NOMO-1 treated with dmso at 0.1 percent for 144 hours (cell line): ENCODE results near the gene BIN2.
"Not testable (repeated sequence)": the region's sequence is repeated elsewhere in the genome, so short reads cannot be mapped to it uniquely, and the experiment has no call there.

Experiments used
- DNase-seq: peaks from one replicate; lab custom pipeline; 2025; ENCODE audit not compliant: unreplicated experiment; lab: John Stamatoyannopoulos, UW

The BIN2 gene

GRCh38 chr12:51346581-51346980 is 22.6 kb upstream of the BIN2 start, which contains the start of gene CELA1:
Gene CELA1, minus strand, starts transcription at chr12:51346679. Its CDS starts 41 bp downstream, at chr12:51346638.
- DNase-seq, result no peak

- no peak for DNase-seq
Measured at GRCh38 chr12:51345681-51346080, 21.7 kb upstream of the BIN2 start.

- DNase-seq, result no peak
Measured at GRCh38 chr12:51343201-51343600, 19.2 kb upstream of the BIN2 start.

DNA sequence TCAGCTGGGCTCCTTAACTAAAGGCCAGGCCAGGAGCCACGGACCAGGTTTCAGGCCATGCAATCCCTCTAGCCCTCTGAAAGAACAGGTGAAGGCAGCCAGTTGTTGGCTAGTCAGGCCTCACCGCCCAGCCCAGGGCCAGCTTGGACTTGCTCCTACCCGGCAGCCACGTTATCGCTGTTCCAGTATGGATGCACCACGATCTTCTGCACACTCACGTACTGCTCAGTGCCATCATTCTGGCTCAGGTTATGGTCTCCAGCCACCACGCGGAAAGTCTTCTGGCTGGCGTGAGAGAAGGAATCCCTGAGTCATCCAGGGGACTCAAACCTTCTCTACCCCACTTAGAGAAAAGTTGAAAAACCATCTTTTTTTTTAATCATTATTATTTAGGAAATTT is 18.4 kb upstream of the BIN2 start:
- no peak for DNase-seq

DNA sequence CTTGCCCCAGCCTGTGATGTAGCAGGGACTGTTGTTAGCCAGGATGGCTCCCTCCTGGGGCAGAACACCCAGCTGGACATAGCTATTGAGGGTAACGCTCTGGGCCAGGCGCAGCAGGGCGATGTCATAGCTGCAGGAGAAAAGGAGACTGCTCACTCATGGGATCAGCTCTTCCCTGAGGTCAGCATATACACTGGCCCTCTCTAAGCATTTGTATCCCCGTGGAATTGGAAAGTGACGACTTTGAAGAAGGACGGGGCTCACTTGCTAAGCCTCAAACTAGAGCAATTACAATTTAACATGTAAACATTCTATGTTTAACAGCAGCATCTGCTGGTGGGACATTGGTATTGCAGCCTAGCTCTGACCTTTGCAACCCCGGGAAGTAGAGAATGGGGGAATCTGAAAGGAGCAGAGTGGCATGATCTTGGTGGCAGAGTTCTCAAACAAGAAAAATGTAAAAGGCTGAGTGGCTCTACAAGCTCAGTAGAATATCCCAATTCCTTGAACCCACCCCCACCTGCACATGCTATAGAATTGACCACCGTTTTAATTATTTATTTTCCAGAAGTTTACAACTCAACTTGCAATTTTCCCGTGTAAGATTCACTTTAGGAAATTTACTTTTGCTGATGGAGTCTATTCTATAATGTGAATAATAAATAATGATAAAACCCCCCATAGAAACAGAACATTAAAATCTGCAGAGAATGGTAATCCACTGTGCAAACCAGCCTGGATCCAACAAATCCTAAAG is 17.5 kb upstream of the BIN2 start:
- DNase-seq, result peak; percentile 42

DNA sequence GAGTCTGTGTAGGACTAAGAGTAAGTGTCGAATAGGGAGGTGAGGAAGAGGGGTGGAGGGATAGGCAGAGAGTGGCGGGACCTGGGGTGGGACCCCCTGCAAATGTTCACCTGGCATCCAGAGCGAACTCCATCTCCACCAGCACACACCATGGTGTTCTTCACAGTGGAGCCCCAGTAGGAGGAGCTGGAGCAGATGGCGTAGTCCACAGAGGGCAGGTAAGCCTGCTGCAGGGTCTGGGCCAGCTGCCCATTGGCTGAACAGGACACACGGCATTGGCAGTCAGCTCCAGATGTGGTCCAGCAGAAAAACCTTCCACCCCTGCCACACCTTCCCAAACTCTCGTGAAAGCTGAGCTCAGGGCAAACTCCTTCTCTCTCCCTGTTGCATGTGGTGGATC is 15.8 kb upstream of the BIN2 start:
- no peak for DNase-seq

DNA sequence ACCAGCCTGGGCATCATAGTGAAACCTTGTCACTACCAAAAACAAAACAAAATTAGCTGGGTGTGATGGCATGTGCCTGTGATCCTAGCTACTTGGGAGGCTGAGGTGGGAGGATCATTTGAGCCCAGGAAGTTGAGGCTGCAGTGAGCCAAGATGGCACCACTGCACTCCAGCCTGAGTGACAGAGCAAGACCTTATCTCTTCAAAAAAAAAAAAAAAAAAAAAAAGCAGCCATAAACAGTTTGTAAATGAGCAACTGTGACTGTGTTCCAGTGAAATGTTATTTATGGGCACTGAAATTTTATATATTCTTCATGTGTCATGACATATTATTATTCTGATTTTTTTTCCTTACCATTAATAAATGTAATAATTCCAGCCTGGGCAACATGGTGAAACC is 13.4 kb upstream of the BIN2 start:
- not testable (repeated sequence) for DNase-seq

DNA sequence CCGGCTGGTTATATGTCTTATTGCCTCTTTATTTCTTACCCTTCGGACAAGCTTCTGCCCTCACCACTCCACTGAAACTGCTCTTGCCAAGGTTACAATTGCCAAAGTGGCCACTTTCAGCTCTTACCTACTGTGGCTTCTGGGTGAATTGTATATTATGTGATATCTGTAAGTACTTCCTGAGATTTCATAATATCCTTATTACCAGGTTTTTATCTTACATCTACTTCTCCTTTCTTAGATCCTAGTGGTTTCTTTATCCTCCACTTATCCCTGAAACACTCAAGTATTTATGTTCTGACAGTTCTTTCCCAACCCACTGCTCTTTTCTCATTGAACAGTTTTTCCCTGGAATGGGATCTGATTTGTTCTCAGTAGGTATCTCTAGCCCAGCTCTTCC is 12.0 kb upstream of the BIN2 start:
- DNase-seq, result peak; percentile 73

- DNase-seq, result no peak
Measured at GRCh38 chr12:51334764-51335163, 10.8 kb upstream of the BIN2 start.

DNA sequence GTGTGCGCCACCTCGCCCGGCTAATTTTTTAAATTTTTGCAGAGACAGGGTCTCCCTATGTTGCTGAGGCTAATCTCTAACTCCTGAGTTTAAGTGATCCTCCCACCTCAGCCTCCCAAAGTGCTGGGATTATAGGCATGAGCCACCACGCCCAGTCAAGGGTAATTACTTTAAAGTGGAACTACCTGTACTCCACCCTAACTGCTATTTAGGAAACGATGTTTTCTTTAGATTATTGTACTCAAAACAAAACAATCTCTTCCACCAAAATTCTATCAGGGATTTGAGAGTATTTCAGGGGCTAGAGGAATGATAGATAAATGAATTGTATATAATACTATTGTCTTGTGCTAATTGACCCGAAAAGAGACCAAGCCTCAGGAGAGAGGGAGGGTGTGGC is 9.6 kb upstream of the BIN2 start:
- no peak for DNase-seq

DNA sequence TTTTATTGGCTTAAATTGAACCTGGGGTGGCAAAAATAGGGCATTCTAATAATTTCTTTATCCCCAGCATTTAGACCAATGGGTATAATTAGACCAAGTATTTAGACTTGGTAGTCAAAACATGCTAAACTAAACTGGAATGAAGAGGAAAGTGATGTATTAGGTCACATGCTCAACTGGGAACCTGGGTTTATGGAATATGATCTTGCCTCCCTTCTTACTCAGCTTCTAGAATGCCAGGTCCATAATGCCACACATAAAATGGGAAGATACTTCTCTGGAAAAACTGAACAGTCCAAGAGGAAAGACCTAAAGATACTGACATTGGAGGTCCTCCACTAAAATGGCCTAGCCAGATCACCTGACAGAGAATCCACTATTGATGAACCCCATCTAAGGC is 6.2 kb upstream of the BIN2 start:
- no peak for DNase-seq

DNA sequence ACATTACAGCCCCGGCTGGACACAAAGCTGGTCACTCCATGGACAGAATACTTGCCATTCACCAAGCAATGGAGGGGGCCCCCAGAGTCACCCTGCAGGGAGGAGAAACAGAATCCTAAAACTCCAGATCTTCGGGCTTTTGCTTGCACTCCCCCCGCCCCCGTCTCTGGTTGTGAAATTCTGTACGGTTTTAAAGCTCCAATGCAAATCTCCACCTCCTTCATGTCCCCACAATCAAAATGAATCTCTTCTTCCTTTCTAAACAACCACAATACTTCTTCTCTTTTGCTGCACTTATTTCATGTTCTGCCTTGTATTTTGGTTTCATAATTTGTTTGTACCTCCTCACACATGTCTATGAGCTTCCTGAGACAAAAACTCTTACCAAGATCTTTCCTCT is 5.8 kb upstream of the BIN2 start:
- DNase-seq, result peak; percentile 24

- no peak for DNase-seq
Measured at GRCh38 chr12:51328587-51328986, 4.6 kb upstream of the BIN2 start.

- DNase-seq, result peak; percentile 98
Measured at GRCh38 chr12:51326698-51327439, 2.9 kb upstream of the BIN2 start.

GRCh38 chr12:51324953-51325352 is 979 bp upstream of the BIN2 start:
- DNase-seq, result no peak

- peak; percentile 21 for DNase-seq
Measured at GRCh38 chr12:51323317-51323960, 535 bp downstream of the BIN2 start.

DNA sequence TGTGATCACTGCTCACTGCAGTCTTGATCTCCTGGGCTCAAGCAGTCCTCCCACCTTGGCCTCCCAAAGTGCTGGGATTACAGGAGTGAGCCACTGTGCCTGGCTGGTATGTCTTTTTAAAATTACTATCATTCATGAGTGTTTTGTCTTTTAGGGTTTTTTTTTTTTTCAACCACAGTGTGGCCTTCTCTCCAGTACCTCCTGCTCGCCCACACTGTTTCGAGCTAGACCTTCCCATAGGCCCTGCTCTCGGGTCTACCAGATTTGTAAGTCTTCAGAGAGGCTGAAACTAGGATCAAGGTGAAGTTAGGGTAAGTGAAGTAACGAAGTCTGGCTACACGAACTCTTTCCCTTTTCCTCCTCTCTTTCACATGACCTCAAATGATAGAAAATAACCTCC is 1.5 kb downstream of the BIN2 start:
- no peak for DNase-seq

GRCh38 chr12:51321882-51322281 is 2.1 kb downstream of the BIN2 start:
- no peak for DNase-seq

- DNase-seq, result no peak
Measured at GRCh38 chr12:51320695-51321320, 3.2 kb downstream of the BIN2 start.

GRCh38 chr12:51320311-51320694 is 3.7 kb downstream of the BIN2 start:
- no peak for DNase-seq

- DNase-seq, result peak; percentile 93
Measured at GRCh38 chr12:51318846-51319599, 5.0 kb downstream of the BIN2 start.
